Heart left ventricle (tissue), 13 donors: ENCODE results near the gene KNG1.

Experiments
- CTCF ChIP-seq, 12 donors: fragments of 200-600 bp; sonication (generic) in 4 of 12; IDR thresholded peaks; one replicate each; pipeline versions ENCODE4 v1.5.0 to v1.8.0; 2018 to 2022; ENCODE audit warnings: antibody characterized with exemption in 12 of 12, mild to moderate bottlenecking in 5 of 12
- POLR2A ChIP-seq, 2 donors: fragments of 450-650 bp; IDR thresholded peaks; one replicate each; pipeline ENCODE4 v1.6.1; 2017; ENCODE audit warnings: antibody characterized with exemption in 2 of 2, mild to moderate bottlenecking in 2 of 2, moderate library complexity in 2 of 2
- donor health status: ischemic (EF 13 %, LVEDD 7.1; RV severe dilation, severe dysfunction).
- donor health status: DM: no; HTN: yes; CAD: no.
- donor health status: DM: no; HTN: no; CAD: no.
- donor health status: ischemic (EF 25% LVEDD 6.9; RV normal size, moderate dysfunction).
- donor health status: ischemic (EF 25% LVEDD 5.7; RV mildly dilated, moderate dysfunction).
- donor health status: ischemic (EF 35%, LVEDD 5.7; RV mildly dilated, moderate dysfunction).
- donor health status: nonischemic (EF 11% LVEDD 7.7; RV severe dilation, severe dysfunction).
- donor health status: DM: yes; HTN: yes; CAD: no.
- donor health status: PGD.
- donor health status: ischemic (EF 29% LVEDD 5.4; RV normal size, mild dysfunction).
- donor health status: nonischemic (EF 23%, LVEDD 6.1; RV moderate dilation, normal function).

GRCh38 chr3:186696522-186696921, 20.6 kb upstream of the KNG1 start:
- TF ChIP-seq POLR2A (IDR thresholded peaks at IDR 0.05) (no peak), CTCF (IDR thresholded peaks at IDR 0.05) (no peak)
